Uterus (tissue), 2 donors: ENCODE measurements around the gene PLAU.

Source experiments
- CTCF ChIP-seq, 4 experiments: fragments of 200-600 bp in 2 of 4; fragments of 450-650 bp in 2 of 4; sonication (generic) in 2 of 4; IDR thresholded peaks; one replicate each; pipeline ENCODE4 v1.5.1; 2016 to 2019; ENCODE audit warnings: antibody characterized with exemption in 4 of 4, mild to moderate bottlenecking in 2 of 4, moderate library complexity in 1 of 4
- POLR2A ChIP-seq, 2 donors: fragments of 450-650 bp; IDR thresholded peaks; one replicate each; pipeline ENCODE4 v1.6.1; 2016; ENCODE audit warnings: antibody characterized with exemption in 2 of 2, mild to moderate bottlenecking in 1 of 2, moderate library complexity in 1 of 2

- no peak for TF ChIP-seq CTCF (IDR thresholded peaks at IDR 0.05)
- TF ChIP-seq POLR2A (IDR thresholded peaks at IDR 0.05): no peak
These were observed 47.7 kb upstream of the PLAU start for GRCh38 chr10:73863039-73863817.
